Heart left ventricle (tissue), 13 donors: Measurements from ENCODE around the gene ZNRD2.

Source experiments
- CTCF ChIP-seq, 12 donors: fragments of 200-600 bp; sonication (generic) in 4 of 12; IDR thresholded peaks; one replicate each; pipeline versions ENCODE4 v1.5.0 to v1.8.0; 2018 to 2022; ENCODE audit warnings: antibody characterized with exemption in 12 of 12, mild to moderate bottlenecking in 5 of 12
- POLR2A ChIP-seq, 2 donors: fragments of 450-650 bp; IDR thresholded peaks; one replicate each; pipeline ENCODE4 v1.6.1; 2017; ENCODE audit warnings: antibody characterized with exemption in 2 of 2, mild to moderate bottlenecking in 2 of 2, moderate library complexity in 2 of 2
- donor health status: ischemic (EF 13 %, LVEDD 7.1; RV severe dilation, severe dysfunction).
- donor health status: DM: no; HTN: yes; CAD: no.
- donor health status: DM: no; HTN: no; CAD: no.
- donor health status: ischemic (EF 25% LVEDD 6.9; RV normal size, moderate dysfunction).
- donor health status: ischemic (EF 25% LVEDD 5.7; RV mildly dilated, moderate dysfunction).
- donor health status: ischemic (EF 35%, LVEDD 5.7; RV mildly dilated, moderate dysfunction).
- donor health status: nonischemic (EF 11% LVEDD 7.7; RV severe dilation, severe dysfunction).
- donor health status: DM: yes; HTN: yes; CAD: no.
- donor health status: PGD.
- donor health status: ischemic (EF 29% LVEDD 5.4; RV normal size, mild dysfunction).
- donor health status: nonischemic (EF 23%, LVEDD 6.1; RV moderate dilation, normal function).

- TF ChIP-seq POLR2A (IDR thresholded peaks at IDR 0.05), result no peak
- no peak for TF ChIP-seq CTCF (IDR thresholded peaks at IDR 0.05)
These were observed 41.4 kb upstream of the ZNRD2 start for GRCh38 chr11:65528819-65529350.
